HEK293 (cell line): ENCODE measurements around the gene CASQ2.

ENCODE experiments used
- CTCF ChIA-PET: fragments of 350-600 bp; formaldehyde crosslinking; extraction: SDS; loops from one replicate; lab custom pipeline; 2021; ENCODE audit warnings: antibody characterized with exemption; lab: Yijun Ruan, JAX
- POLR2A ChIA-PET: fragments of 300-600 bp; formaldehyde crosslinking; extraction: SDS; loops from one replicate; lab custom pipeline; 2020; ENCODE audit warnings: antibody characterized with exemption, inconsistent platforms; lab: Yijun Ruan, JAX
- H3K27ac ChIP-seq: fragments of 200-500 bp; sonication (Bioruptor generic); 2 replicates; pipeline ENCODE4 v1.5.1; 2014; ENCODE audit warnings: low read depth, low read length, control low read depth, inconsistent platforms; ENCODE audit errors: extremely low read depth
- H3K36me3 ChIP-seq, 2 experiments: fragments of 200-500 bp in 1 of 2; sonication (Bioruptor generic) in 1 of 2; 1 replicate in 1 of 2; 2 replicates in 1 of 2; pipeline ENCODE4 v1.5.1; 2014 to 2017; ENCODE audit warnings: inconsistent platforms in 2 of 2, low read length in 2 of 2; ENCODE audit not compliant: control insufficient read depth in 2 of 2, insufficient read depth in 1 of 2
- H3K4me1 ChIP-seq: fragments of 200-500 bp; sonication (Bioruptor generic); 2 replicates; pipeline ENCODE4 v1.5.1; 2014; ENCODE audit warnings: mild to moderate bottlenecking, low read length, inconsistent platforms; ENCODE audit not compliant: control insufficient read depth, insufficient read depth
- H3K4me3 ChIP-seq: 2 replicates; pipeline ENCODE4 v1.5.1; 2011; ENCODE audit warnings: low read depth, mild to moderate bottlenecking, control low read depth, low read length, moderate library complexity
- H3K9me3 ChIP-seq: fragments of 200-500 bp; sonication (Bioruptor generic); 2 replicates; pipeline ENCODE4 v1.5.1; 2014; ENCODE audit warnings: low read depth, low read length, inconsistent platforms; ENCODE audit not compliant: control insufficient read depth, insufficient read depth
- ATF2 ChIP-seq: fragments of 450-650 bp; formaldehyde crosslinking; IDR thresholded peaks from 2 replicates; pipeline ENCODE4 v1.5.1; 2016; ENCODE audit warnings: missing biosample characterization, missing genetic modification characterization, low read depth
- KLF9 ChIP-seq: fragments of 450-650 bp; formaldehyde crosslinking; IDR thresholded peaks from 2 replicates; pipeline ENCODE4 v1.5.1; 2016; ENCODE audit warnings: missing biosample characterization, missing genetic modification characterization, low read depth
- PRDM1 ChIP-seq: fragments of 450-650 bp; formaldehyde crosslinking; IDR thresholded peaks from 2 replicates; pipeline ENCODE4; 2016; ENCODE audit warnings: missing biosample characterization, missing genetic modification characterization
- PRDM6 ChIP-seq: fragments of 450-650 bp; formaldehyde crosslinking; IDR thresholded peaks from 2 replicates; pipeline ENCODE4 v1.5.1; 2017; ENCODE audit warnings: missing biosample characterization, missing genetic modification characterization
- TCF7L2 ChIP-seq: IDR thresholded peaks from 2 replicates; pipeline ENCODE4 v1.6.1; 2011; ENCODE audit warnings: low read depth, mild to moderate bottlenecking, inconsistent platforms, low read length, moderate library complexity, borderline replicate concordance
- WT1 ChIP-seq: fragments of 450-650 bp; formaldehyde crosslinking; IDR thresholded peaks from 2 replicates; pipeline ENCODE4 v1.5.1; 2016; ENCODE audit warnings: missing biosample characterization, missing genetic modification characterization
- ZNF18 ChIP-seq: fragments of 450-650 bp; formaldehyde crosslinking; IDR thresholded peaks from 2 replicates; pipeline ENCODE4 v1.5.1; 2016; ENCODE audit warnings: missing biosample characterization, missing genetic modification characterization
- ZNF19 ChIP-seq: fragments of 450-650 bp; formaldehyde crosslinking; IDR thresholded peaks from 2 replicates; pipeline ENCODE4; 2016; ENCODE audit warnings: missing biosample characterization, missing genetic modification characterization, low read depth
- ZNF23 ChIP-seq: fragments of 450-650 bp; formaldehyde crosslinking; IDR thresholded peaks from 2 replicates; pipeline ENCODE4 v1.5.1; 2016; ENCODE audit warnings: missing biosample characterization, missing genetic modification characterization, borderline replicate concordance
- ZNF239 ChIP-seq: fragments of 450-650 bp; formaldehyde crosslinking; IDR thresholded peaks from 2 replicates; pipeline ENCODE4 v1.5.1; 2016; ENCODE audit warnings: missing biosample characterization, missing genetic modification characterization
- ZNF311 ChIP-seq: fragments of 450-650 bp; formaldehyde crosslinking; IDR thresholded peaks from 2 replicates; pipeline ENCODE4 v1.5.1; 2017; ENCODE audit warnings: missing biosample characterization, missing genetic modification characterization, borderline replicate concordance
- ZNF324 ChIP-seq: fragments of 450-650 bp; formaldehyde crosslinking; IDR thresholded peaks from 2 replicates; pipeline ENCODE4 v1.5.1; 2016; ENCODE audit warnings: missing biosample characterization, missing genetic modification characterization
- ZNF513 ChIP-seq: fragments of 450-650 bp; IDR thresholded peaks from 2 replicates; pipeline ENCODE4 v1.5.1; 2018; ENCODE audit warnings: missing biosample characterization, missing genetic modification characterization
- ZNF621 ChIP-seq: fragments of 450-650 bp; formaldehyde crosslinking; IDR thresholded peaks from 2 replicates; pipeline ENCODE4 v1.5.1; 2017; ENCODE audit warnings: missing biosample characterization, missing genetic modification characterization
- ZNF645 ChIP-seq: fragments of 450-650 bp; formaldehyde crosslinking; IDR thresholded peaks from 2 replicates; pipeline ENCODE4; 2016; ENCODE audit warnings: missing biosample characterization, missing genetic modification characterization
- ZNF707 ChIP-seq: fragments of 450-650 bp; formaldehyde crosslinking; IDR thresholded peaks from 2 replicates; pipeline ENCODE4 v1.5.1; 2016; ENCODE audit warnings: missing biosample characterization, missing genetic modification characterization

Gene CASQ2

GRCh38 chr1:115728341-115728740 is 40.2 kb downstream of the CASQ2 start (continued):
- no peak for TF ChIP-seq ZNF645
- no peak for TF ChIP-seq ZNF23 (tag by site-specific recombination)
- TF ChIP-seq PRDM1 (tag by site-specific recombination) = no peak
- no peak for TF ChIP-seq TCF7L2
- TF ChIP-seq ZNF239 (tag by site-specific recombination) = no peak
- TF ChIP-seq ZNF19 (tag by site-specific recombination) = no peak

- H3K27ac ChIP-seq = no peak overlapping the region
- CTCF ChIA-PET = interaction anchor here (1.3 to 1.5 kb wide), 3 partner anchors 10 to 43 kb away, joined by 4 to 8 read pairs (median 7); no protein-coding TSS in a partner anchor
These were observed 40.7 kb downstream of the CASQ2 start for GRCh38 chr1:115727706-115728249.

GRCh38 chr1:115726570-115726969 is 41.9 kb downstream of the CASQ2 start:
- ChIA-PET POLR2A (no interaction called here), CTCF (no interaction called here)
- Histone ChIP-seq H3K36me3 (no peaks in the 10 kb centered on the region), H3K27ac (no peak overlapping the region), H3K9me3 (no peaks in the 10 kb centered on the region), H3K4me3 (no peak overlapping the region), H3K4me1 (no peaks in the 10 kb centered on the region)
- no peak for TF ChIP-seq ATF2
- TF ChIP-seq ZNF513 = no peak
- no peak for TF ChIP-seq ZNF311 (tag by site-specific recombination)
- TF ChIP-seq ZNF18 = no peak
- no peak for TF ChIP-seq ZNF324
- TF ChIP-seq KLF9 (tag by site-specific recombination) = no peak
- TF ChIP-seq WT1 = no peak
- no peak for TF ChIP-seq ZNF621 (tag by site-specific recombination)

More at GRCh38 chr1:115727706-115728249, 40.7 kb downstream of the CASQ2 start:
- Histone ChIP-seq H3K4me3 (no peak overlapping the region), H3K36me3 (no peaks in the 10 kb centered on the region), H3K9me3 (no peaks in the 10 kb centered on the region), H3K4me1 (no peaks in the 10 kb centered on the region)
- no peak for TF ChIP-seq ZNF707 (tag by site-specific recombination)
- no peak for TF ChIP-seq PRDM6 (tag by site-specific recombination)
- no peak for TF ChIP-seq ATF2
- no peak for TF ChIP-seq TCF7L2
- POLR2A ChIA-PET = no interaction called here
